ENCODE results near the gene BEGAIN.

GRCh38 chr14:100502622-100503220, 84.5 kb downstream of the BEGAIN start:
- TF ChIP-seq EZH2phosphoT487 (IDR thresholded peaks at IDR 0.05; ENCODE audit: insufficient read depth, low read depth) (no peak), EZH2 (IDR thresholded peaks at IDR 0.05; ENCODE audit: insufficient read depth, poor library complexity, severe bottlenecking) (no peak)

Measured in GM23248 (cell line).